Loucy (cell line): ENCODE results near the gene FAU.
A peak's percentile ranks its signal among the peaks of the same experiment; 100 is the strongest.

Experiments
- H2AFZ ChIP-seq: fragments of 200-600 bp; sonication (generic); 2 replicates; pipeline ENCODE4 v1.6.0; 2016; ENCODE audit warnings: antibody characterized with exemption, mild to moderate bottlenecking, low read length, moderate library complexity
- H3F3A ChIP-seq: fragments of 200-600 bp; 2 replicates; pipeline ENCODE4 v1.6.0; 2016; ENCODE audit warnings: antibody characterized with exemption, low read depth, mild to moderate bottlenecking
- H3K27me3 ChIP-seq: fragments of 200-600 bp; sonication (generic); 2 replicates; pipeline ENCODE4 v1.6.1; 2014; ENCODE audit warnings: low read length, mild to moderate bottlenecking; ENCODE audit not compliant: insufficient read depth, poor library complexity, severe bottlenecking
- H3K36me3 ChIP-seq: fragments of 200-600 bp; sonication (generic); 2 replicates; pipeline ENCODE4 v1.6.1; 2016; ENCODE audit warnings: low read length; ENCODE audit not compliant: insufficient read depth
- H3K4me1 ChIP-seq: fragments of 200-600 bp; sonication (generic); 2 replicates; pipeline ENCODE4 v1.5.1; 2014; ENCODE audit warnings: low read length, mild to moderate bottlenecking; ENCODE audit not compliant: insufficient read depth, poor library complexity, severe bottlenecking
- H3K4me2 ChIP-seq: fragments of 200-600 bp; sonication (generic); 2 replicates; pipeline ENCODE4 v1.6.0; 2014; ENCODE audit warnings: antibody characterized with exemption, low read length, low read depth, mild to moderate bottlenecking; ENCODE audit not compliant: poor library complexity, severe bottlenecking
- H3K4me3 ChIP-seq: fragments of 200-600 bp; sonication (generic); 2 replicates; pipeline ENCODE4 v1.5.1; 2014; ENCODE audit warnings: low read length, mild to moderate bottlenecking, mixed read lengths; ENCODE audit not compliant: poor library complexity, severe bottlenecking
- H3K79me2 ChIP-seq: fragments of 200-600 bp; sonication (generic); 2 replicates; pipeline ENCODE4 v1.6.1; 2014; ENCODE audit warnings: low read length; ENCODE audit not compliant: insufficient read depth
- H3K9ac ChIP-seq: fragments of 200-600 bp; sonication (generic); 2 replicates; pipeline ENCODE4 v1.6.0; 2014; ENCODE audit warnings: mild to moderate bottlenecking, low read depth, low read length, moderate library complexity; ENCODE audit not compliant: poor library complexity, severe bottlenecking
- H3K9me2 ChIP-seq: fragments of 200-600 bp; sonication (generic); replicated peaks from 2 replicates; pipeline ENCODE4 v1.6.1; 2016; ENCODE audit warnings: low read depth, low read length, mixed read lengths
- H3K9me3 ChIP-seq: fragments of 200-600 bp; sonication (generic); 2 replicates; pipeline ENCODE4 v1.6.1; 2014; ENCODE audit warnings: mild to moderate bottlenecking, antibody characterized with exemption, low read length, low read depth; ENCODE audit not compliant: insufficient read depth
- H4K20me1 ChIP-seq: fragments of 200-600 bp; sonication (generic); 2 replicates; pipeline ENCODE4 v1.6.0; 2014; ENCODE audit warnings: antibody characterized with exemption, low read length, mild to moderate bottlenecking; ENCODE audit not compliant: insufficient read depth, poor library complexity, severe bottlenecking
- EZH2phosphoT487 ChIP-seq: fragments of 200-600 bp; IDR thresholded peaks from 2 replicates; pipeline ENCODE4 v1.6.1; 2018; ENCODE audit warnings: antibody characterized with exemption, mild to moderate bottlenecking, moderate library complexity, borderline replicate concordance
- TF ChIP-seq, protein P1 (sequence below): fragments of 200-600 bp; sonication (generic); conservative IDR thresholded peaks from 2 replicates; pipeline ENCODE4 v1.5.1; 2014; ENCODE audit warnings: mild to moderate bottlenecking, antibody characterized with exemption, low read length

FAU gene

DNA sequence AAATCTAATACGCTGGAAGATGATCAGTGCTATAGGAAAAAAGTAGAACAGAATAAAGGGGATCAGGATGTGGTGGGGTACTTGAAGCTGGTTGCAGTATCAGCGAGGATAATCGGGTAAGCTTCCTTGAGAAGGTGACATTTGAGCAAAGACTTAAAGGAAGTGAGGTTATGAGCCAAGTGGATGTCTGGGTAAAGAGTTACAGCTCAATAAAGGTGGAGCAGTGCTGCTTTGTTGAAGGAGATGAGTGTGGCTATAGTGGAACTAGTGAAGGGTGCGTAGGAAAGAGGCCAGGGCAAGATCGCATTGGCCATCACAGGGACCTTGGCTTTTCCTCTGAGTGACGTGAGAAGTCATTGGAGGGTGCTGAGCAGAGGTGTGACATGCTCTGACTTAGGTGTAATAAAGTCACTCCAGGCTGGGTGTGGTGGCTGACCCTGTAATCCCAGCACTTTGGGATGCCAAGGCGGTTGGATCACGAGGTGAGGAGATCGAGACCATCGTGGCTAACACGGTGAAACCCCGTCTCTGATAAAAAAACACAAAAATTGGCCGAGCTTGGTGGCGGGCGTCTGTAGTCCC, 14.7 kb upstream of the FAU start:
- no peaks in the 10 kb centered on the region for H3F3A ChIP-seq
- no peaks in the 10 kb centered on the region; the same call in 1 of the 2 replicates for H3K36me3 ChIP-seq
- peaks cover 24% of the 10 kb centered on the region for H3K4me1 ChIP-seq
- TF ChIP-seq EZH2phosphoT487, result no peak
- no peak overlapping the region for H3K4me2 ChIP-seq
- H3K27me3 ChIP-seq, result no peaks in the 10 kb centered on the region
- no peak overlapping the region for H2AFZ ChIP-seq
- H3K9me3 ChIP-seq, result no peaks in the 10 kb centered on the region
- H3K79me2 ChIP-seq, result peaks cover 26% of the 10 kb centered on the region
- no peak overlapping the region for H3K9ac ChIP-seq
- peaks cover 21% of the 10 kb centered on the region for H4K20me1 ChIP-seq
- H3K4me3 ChIP-seq, result no peak overlapping the region
- no peaks in the 10 kb centered on the region for H3K9me2 ChIP-seq

DNA sequence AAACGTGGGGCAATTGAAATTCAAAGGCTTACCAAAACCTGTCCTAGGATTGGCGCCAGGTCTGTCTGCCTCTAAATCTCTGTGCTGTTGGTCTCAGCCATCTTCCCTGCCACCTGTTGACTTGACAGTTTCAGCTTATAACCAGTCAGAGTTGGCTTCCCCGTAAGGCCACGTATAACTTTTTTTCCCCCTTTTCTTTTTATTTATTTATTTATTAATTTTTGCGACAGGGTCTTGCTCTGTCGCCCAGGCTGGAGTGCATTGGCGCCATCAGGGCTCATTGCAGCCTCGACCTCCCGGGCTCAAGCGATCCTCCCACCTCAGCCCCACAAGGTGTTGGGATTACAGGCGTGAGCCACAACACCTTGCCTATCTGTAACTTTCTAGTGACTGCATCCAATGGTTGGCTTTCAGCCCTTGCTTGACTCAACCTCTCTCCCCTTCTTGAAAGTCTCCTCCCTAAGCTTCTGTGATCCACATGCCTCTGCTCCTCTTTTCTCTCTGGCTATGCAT, 13.8 kb upstream of the FAU start:
- Histone ChIP-seq H3K27me3 (no peaks in the 10 kb centered on the region), H3K9me2 (no peaks in the 10 kb centered on the region), H3K4me1 (peaks cover 24% of the 10 kb centered on the region), H3K79me2 (peaks cover 26% of the 10 kb centered on the region), H4K20me1 (peaks cover 21% of the 10 kb centered on the region), H3K4me3 (peak overlapping the region; percentile 84), H2AFZ (peak overlapping the region; percentile 92; the same call in 1 of the 2 replicates), H3F3A (no peaks in the 10 kb centered on the region), H3K36me3 (peaks cover 8% of the 10 kb centered on the region; the same call in 1 of the 2 replicates), H3K4me2 (peak overlapping the region; percentile 98), H3K9me3 (no peaks in the 10 kb centered on the region), H3K9ac (peak overlapping the region; percentile 88)
- TF ChIP-seq, protein P1, sequence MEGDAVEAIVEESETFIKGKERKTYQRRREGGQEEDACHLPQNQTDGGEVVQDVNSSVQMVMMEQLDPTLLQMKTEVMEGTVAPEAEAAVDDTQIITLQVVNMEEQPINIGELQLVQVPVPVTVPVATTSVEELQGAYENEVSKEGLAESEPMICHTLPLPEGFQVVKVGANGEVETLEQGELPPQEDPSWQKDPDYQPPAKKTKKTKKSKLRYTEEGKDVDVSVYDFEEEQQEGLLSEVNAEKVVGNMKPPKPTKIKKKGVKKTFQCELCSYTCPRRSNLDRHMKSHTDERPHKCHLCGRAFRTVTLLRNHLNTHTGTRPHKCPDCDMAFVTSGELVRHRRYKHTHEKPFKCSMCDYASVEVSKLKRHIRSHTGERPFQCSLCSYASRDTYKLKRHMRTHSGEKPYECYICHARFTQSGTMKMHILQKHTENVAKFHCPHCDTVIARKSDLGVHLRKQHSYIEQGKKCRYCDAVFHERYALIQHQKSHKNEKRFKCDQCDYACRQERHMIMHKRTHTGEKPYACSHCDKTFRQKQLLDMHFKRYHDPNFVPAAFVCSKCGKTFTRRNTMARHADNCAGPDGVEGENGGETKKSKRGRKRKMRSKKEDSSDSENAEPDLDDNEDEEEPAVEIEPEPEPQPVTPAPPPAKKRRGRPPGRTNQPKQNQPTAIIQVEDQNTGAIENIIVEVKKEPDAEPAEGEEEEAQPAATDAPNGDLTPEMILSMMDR, result no peak
- no peak for TF ChIP-seq EZH2phosphoT487

DNA sequence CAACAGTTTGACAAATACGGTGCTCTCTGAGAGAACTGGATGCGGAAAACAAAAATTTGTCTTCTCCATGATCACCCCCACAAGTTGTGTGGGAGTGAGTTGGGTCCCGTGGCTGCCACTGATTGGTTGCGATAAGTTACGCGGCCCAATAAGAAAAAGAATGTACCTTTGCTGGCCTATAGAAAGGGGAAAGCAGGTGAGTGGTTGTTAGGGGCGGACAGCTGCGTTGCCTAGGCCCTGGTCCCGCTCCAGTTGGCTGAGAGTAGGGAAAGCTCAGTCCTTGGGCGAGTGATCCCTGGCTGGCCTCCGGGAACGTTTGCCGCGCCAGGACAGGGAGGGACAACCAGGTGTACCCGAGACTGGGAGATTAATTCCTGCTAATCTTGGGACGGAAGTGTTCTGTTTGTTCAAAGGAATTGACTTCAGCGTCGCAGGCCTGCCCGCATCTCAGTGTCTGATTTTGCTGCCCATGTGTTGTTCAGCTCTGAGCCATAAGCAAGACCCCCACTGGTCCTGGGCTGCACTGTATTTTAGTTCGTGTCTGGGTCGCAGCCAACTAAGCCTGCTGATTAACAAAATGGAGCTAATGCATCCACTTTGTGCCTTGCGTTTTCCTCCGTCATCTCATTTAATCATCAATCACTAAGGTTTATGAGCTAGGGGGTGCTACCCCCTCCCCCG, 13.2 kb upstream of the FAU start:
- peaks cover 26% of the 10 kb centered on the region for H3K79me2 ChIP-seq
- no peaks in the 10 kb centered on the region for H3F3A ChIP-seq
- H3K27me3 ChIP-seq, result no peaks in the 10 kb centered on the region
- no peaks in the 10 kb centered on the region for H3K9me2 ChIP-seq
- peak overlapping the region; percentile 92 for H2AFZ ChIP-seq
- H3K36me3 ChIP-seq, result peaks cover 12% of the 10 kb centered on the region; the same call in 1 of the 2 replicates
- no peaks in the 10 kb centered on the region for H3K9me3 ChIP-seq
- H3K4me2 ChIP-seq, result peak overlapping the region; percentile 98
- H3K9ac ChIP-seq, result peak overlapping the region; percentile 88
- peaks cover 24% of the 10 kb centered on the region for H3K4me1 ChIP-seq
- peak overlapping the region; percentile 84 for H3K4me3 ChIP-seq
- TF ChIP-seq, protein P1, result no peak
- no peak for TF ChIP-seq EZH2phosphoT487
- H4K20me1 ChIP-seq, result peaks cover 21% of the 10 kb centered on the region
